Glutamatergic neuron (in vitro differentiated cells): ENCODE results near the gene SLC17A7. TPM values are rescaled to one million over a fixed set of nuclear protein-coding genes. Genes with fewer than 3 reads are reported as not detected.
"Not testable (repeated sequence)": the region's sequence is repeated elsewhere in the genome, so short reads cannot be mapped to it uniquely, and the experiment has no call there.

Experiments used
- DNase-seq: peaks from one replicate; pipeline ENCODE4 v3.0.0; 2022
- H3K27ac Mint-ChIP-seq: one replicate; pipeline ENCODE4 v1.8.0; 2020; ENCODE audit warnings: mild to moderate bottlenecking, mixed read lengths, inconsistent platforms; ENCODE audit not compliant: unreplicated experiment
- H3K27me3 Mint-ChIP-seq: one replicate; pipeline ENCODE4 v1.8.0; 2020; ENCODE audit warnings: mild to moderate bottlenecking, moderate library complexity, mixed read lengths, inconsistent platforms; ENCODE audit not compliant: unreplicated experiment
- H3K36me3 Mint-ChIP-seq: one replicate; pipeline ENCODE4 v1.8.0; 2020; ENCODE audit warnings: mild to moderate bottlenecking, mixed read lengths, inconsistent platforms; ENCODE audit not compliant: unreplicated experiment
- H3K4me1 Mint-ChIP-seq: one replicate; pipeline ENCODE4 v1.8.0; 2020; ENCODE audit warnings: mild to moderate bottlenecking, low read depth, mixed read lengths, inconsistent platforms; ENCODE audit not compliant: unreplicated experiment
- H3K4me3 Mint-ChIP-seq: one replicate; pipeline ENCODE4 v1.8.0; 2020; ENCODE audit warnings: mild to moderate bottlenecking, mixed read lengths, inconsistent platforms; ENCODE audit not compliant: unreplicated experiment
- H3K9me3 Mint-ChIP-seq: one replicate; pipeline ENCODE4 v1.8.0; 2020; ENCODE audit warnings: mild to moderate bottlenecking, moderate library complexity, mixed read lengths, inconsistent platforms; ENCODE audit not compliant: unreplicated experiment
- total RNA-seq: library from RNA; stranded (reverse); fragmentation: NEBNext Ultra II Directional; extraction: Animal tissue kit (Norgen Biotek cat#: 25700); gene quantifications from one replicate; pipeline ENCODE4 v1.2.1, GENCODE V29; 2021; ENCODE audit not compliant: unreplicated experiment
- TF ChIP-seq, protein P1 (sequence below): fragments of 200-600 bp; sonication (generic); IDR thresholded peaks from one replicate; pipeline ENCODE4 v1.5.0; 2021; ENCODE audit not compliant: partially characterized antibody, unreplicated experiment

The SLC17A7 gene
- total RNA-seq, 1 donor from 2014 or later, result 188 TPM

DNA sequence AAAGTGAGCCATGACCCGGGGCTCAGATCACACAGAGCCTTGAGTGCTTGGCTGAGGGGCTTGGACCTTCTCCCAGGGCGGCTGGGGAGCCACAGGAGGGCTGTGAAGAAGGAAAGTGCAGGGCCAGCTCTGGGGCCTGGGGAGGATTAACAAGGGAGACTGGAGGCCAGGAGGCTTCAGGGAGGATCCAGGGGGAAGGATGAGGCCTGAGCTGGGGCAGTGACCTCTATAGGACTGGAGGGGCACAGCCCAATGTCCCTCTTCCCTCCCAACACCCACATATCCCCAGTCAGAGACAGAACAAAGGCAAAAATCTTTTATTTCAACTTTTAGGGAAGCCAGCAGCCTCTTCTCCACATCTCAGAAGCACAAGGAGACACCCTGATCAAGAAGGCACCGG is 4.7 kb upstream of the SLC17A7 start:
- peaks cover 16% of the 10 kb centered on the region for H3K4me1 Mint-ChIP-seq
- H3K27ac Mint-ChIP-seq, result no peak overlapping the region
- peak overlapping the region; percentile 65 for H3K4me3 Mint-ChIP-seq
- peaks cover 14% of the 10 kb centered on the region for H3K9me3 Mint-ChIP-seq
- TF ChIP-seq, protein P1, sequence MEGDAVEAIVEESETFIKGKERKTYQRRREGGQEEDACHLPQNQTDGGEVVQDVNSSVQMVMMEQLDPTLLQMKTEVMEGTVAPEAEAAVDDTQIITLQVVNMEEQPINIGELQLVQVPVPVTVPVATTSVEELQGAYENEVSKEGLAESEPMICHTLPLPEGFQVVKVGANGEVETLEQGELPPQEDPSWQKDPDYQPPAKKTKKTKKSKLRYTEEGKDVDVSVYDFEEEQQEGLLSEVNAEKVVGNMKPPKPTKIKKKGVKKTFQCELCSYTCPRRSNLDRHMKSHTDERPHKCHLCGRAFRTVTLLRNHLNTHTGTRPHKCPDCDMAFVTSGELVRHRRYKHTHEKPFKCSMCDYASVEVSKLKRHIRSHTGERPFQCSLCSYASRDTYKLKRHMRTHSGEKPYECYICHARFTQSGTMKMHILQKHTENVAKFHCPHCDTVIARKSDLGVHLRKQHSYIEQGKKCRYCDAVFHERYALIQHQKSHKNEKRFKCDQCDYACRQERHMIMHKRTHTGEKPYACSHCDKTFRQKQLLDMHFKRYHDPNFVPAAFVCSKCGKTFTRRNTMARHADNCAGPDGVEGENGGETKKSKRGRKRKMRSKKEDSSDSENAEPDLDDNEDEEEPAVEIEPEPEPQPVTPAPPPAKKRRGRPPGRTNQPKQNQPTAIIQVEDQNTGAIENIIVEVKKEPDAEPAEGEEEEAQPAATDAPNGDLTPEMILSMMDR, result no peak
- no peaks in the 10 kb centered on the region for H3K36me3 Mint-ChIP-seq
- DNase-seq, result no peak
- peaks cover 12% of the 10 kb centered on the region for H3K27me3 Mint-ChIP-seq

DNA sequence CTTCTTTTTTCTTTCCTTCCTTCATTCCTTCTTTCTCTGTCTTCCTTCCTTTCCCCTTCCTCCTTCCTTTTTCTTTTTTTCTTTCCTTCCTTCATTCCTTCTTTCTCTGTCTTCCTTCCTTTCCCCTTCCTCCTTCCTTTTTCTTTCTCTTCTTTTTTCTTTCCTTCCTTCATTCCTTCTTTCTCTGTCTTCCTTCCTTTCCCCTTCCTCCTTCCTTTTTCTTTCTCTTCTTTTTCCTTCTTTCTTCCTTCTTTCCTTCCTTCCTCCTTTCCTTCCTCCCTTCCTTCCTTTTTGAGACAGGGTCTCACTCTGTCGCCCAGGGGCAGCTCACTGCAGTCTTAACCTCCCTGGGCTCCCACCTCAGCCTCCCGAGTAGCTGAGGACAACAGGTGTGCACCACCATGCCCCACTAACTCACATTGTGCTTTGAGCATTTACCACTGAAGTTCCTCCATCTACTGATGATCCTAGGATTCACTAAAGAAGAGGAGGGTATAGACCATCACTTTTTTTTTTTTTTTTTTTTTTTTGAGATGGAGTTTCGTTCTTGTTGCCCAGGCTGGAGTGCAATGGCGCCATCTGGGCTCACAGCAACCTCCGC is 2.9 kb upstream of the SLC17A7 start:
- not testable (repeated sequence) for DNase-seq, H3K36me3 Mint-ChIP-seq
- Mint-ChIP-seq H3K27me3 (peaks cover 15% of the 10 kb centered on the region), H3K4me1 (peaks cover 14% of the 10 kb centered on the region), H3K4me3 (peak overlapping the region; percentile 88), H3K9me3 (peaks cover 15% of the 10 kb centered on the region), H3K27ac (peak overlapping the region; percentile 83)

DNA sequence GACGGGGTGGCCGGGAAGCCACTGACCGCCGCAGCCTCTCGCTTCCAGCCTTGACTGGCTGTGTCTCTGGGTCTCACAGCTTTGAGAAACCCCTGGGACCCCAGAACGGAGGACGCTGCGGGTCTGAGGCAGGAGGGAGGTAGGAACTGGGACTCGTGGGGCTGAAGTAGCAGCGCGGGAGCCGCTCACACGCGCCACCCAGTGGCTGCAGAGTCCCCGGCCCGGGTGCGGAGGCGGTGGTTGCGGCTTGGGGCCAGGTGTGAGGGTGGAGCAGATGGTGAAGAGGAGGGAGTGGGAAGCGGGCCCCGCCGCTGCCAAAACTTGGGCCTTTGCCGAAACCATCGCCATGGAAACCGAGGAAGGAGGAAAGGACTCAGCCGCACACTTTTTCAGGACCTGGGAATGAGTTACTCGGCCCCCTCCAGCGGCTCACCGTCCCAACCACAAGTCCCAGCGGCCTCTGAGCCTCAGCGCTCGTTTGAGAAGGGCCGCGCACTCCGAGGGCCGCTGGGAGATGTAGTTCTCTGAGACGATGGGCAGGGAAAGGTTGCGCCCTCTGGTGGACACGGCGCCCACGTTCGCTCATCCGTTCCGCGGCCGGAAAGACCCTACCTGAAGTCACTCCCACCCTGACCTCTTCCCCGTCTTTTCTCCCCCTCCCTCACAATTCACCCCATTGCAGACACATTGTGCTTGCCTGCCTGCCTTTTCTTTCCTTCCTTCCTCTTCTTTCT is 2.2 kb upstream of the SLC17A7 start:
- H3K4me1 Mint-ChIP-seq, result peaks cover 20% of the 10 kb centered on the region
- H3K27me3 Mint-ChIP-seq, result peaks cover 15% of the 10 kb centered on the region
- H3K36me3 Mint-ChIP-seq, result no peaks in the 10 kb centered on the region
- peaks cover 18% of the 10 kb centered on the region for H3K9me3 Mint-ChIP-seq
- peak overlapping the region; percentile 72 for H3K27ac Mint-ChIP-seq
- peak; percentile 96 for DNase-seq
- peak overlapping the region; percentile 88 for H3K4me3 Mint-ChIP-seq
- TF ChIP-seq, protein P1, result peak; percentile 79

DNA sequence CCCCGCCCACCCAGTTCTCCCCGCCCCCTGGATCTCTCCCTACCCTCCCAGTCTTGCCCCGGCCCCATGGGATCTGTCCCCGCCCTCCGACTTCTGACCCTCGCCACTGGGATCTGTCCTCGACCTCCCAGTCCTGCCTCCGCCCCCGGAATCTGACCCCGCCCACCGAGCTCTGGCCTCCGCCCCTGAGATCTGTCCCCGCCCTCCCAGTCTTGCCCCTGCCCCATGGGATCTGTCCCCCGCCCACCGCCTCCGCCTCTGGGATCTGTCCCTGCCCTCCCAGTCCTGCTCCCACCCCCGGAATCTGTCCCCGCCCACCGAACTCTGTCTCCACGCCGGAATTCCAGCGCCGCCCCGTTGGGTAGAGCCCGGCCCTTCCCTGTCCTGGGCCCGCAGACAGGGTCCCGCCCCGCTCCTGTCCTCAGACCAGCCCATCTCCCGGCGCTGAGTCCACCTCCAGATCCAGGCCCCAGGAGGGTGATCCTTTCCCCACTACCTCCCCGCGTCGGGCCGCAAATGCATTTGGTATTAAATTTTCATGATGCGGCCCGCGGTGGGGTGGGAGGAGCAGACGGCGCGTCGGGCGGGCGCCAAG is 1.5 kb upstream of the SLC17A7 start:
- DNase-seq, result peak; percentile 100
- peak overlapping the region; percentile 88 for H3K4me3 Mint-ChIP-seq
- TF ChIP-seq, protein P1, result no peak
- no peaks in the 10 kb centered on the region for H3K36me3 Mint-ChIP-seq
- peaks cover 18% of the 10 kb centered on the region for H3K27me3 Mint-ChIP-seq
- H3K27ac Mint-ChIP-seq, result peak overlapping the region; percentile 96
- H3K9me3 Mint-ChIP-seq, result peaks cover 14% of the 10 kb centered on the region
- peaks cover 22% of the 10 kb centered on the region for H3K4me1 Mint-ChIP-seq

DNA sequence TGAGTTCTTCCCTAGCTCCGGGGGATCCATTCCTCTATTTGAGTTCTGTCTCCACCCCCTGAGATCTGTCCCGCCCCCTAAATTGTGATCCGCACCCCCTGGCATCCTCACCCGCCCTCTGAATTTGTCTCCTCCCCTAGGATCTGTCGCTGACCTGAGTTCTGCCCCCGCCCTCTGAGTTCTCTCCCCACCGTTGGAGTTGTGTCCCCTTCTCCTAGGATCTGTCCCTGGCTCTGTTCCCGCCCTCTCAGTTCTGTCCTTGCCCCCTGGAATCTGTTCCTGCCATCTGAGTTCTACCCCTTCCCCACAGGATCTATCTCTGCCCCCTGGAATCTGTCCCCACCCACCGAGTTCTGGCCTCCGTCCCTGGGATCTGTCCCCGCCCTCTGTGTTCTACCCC is 1.0 kb upstream of the SLC17A7 start:
- TF ChIP-seq, protein P1, result no peak
- peak; percentile 64 for DNase-seq
- Mint-ChIP-seq H3K9me3 (peaks cover 16% of the 10 kb centered on the region), H3K4me3 (peak overlapping the region; percentile 88), H3K36me3 (no peaks in the 10 kb centered on the region), H3K27ac (peak overlapping the region; percentile 96), H3K27me3 (peaks cover 19% of the 10 kb centered on the region), H3K4me1 (peaks cover 24% of the 10 kb centered on the region)
